IMR-90 (cell line): ENCODE results near the gene STX2.

Experiments
- BHLHE40 ChIP-seq: fragments of 150-350 bp; IDR thresholded peaks from 2 replicates; pipeline ENCODE4 v1.6.1; 2016; ENCODE audit warnings: mild to moderate bottlenecking, low read depth, low read length
- CEBPB ChIP-seq: IDR thresholded peaks from 2 replicates; pipeline ENCODE4 v1.6.1; 2012; ENCODE audit warnings: low read depth, low read length, improper control_type of control experiment
- CHD1 ChIP-seq: IDR thresholded peaks from 2 replicates; pipeline ENCODE4 v1.6.1; 2012; ENCODE audit warnings: low read depth, low read length, improper control_type of control experiment
- MAZ ChIP-seq: IDR thresholded peaks from 2 replicates; pipeline ENCODE4 v1.6.1; 2012; ENCODE audit warnings: low read depth, mild to moderate bottlenecking, low read length, improper control_type of control experiment, moderate library complexity, borderline replicate concordance
- MXI1 ChIP-seq: IDR thresholded peaks from 2 replicates; pipeline ENCODE4 v1.6.1; 2012; ENCODE audit warnings: low read depth, mild to moderate bottlenecking, low read length, moderate library complexity, borderline replicate concordance
- POLR2A ChIP-seq: IDR thresholded peaks from 2 replicates; pipeline ENCODE4 v1.6.1; 2012; ENCODE audit warnings: mild to moderate bottlenecking, low read depth, low read length
- RAD21 ChIP-seq: IDR thresholded peaks from 2 replicates; pipeline ENCODE4 v1.6.1; 2012; ENCODE audit warnings: low read length, improper control_type of control experiment
- RCOR1 ChIP-seq: IDR thresholded peaks from 2 replicates; pipeline ENCODE4 v1.6.1; 2012; ENCODE audit warnings: mild to moderate bottlenecking, low read length, improper control_type of control experiment; ENCODE audit not compliant: insufficient replicate concordance
- RFX5 ChIP-seq: IDR thresholded peaks from 2 replicates; pipeline ENCODE4 v1.8.0; 2012; ENCODE audit warnings: low read depth, mild to moderate bottlenecking, low read length, moderate library complexity
- SMC3 ChIP-seq: fragments of 150-350 bp; IDR thresholded peaks from 2 replicates; pipeline ENCODE4 v1.6.1; 2016; ENCODE audit warnings: low read depth, mild to moderate bottlenecking, antibody characterized with exemption, low read length, moderate library complexity
- TF ChIP-seq, protein P1 (sequence below): conservative IDR thresholded peaks from 2 replicates; pipeline ENCODE4 v1.5.1; 2012; ENCODE audit warnings: mild to moderate bottlenecking, low read depth, low read length, improper control_type of control experiment
- TF ChIP-seq, protein P2 (sequence below): fragments of 150-350 bp; IDR thresholded peaks from 2 replicates; pipeline ENCODE4 v1.6.1; 2017; ENCODE audit warnings: mild to moderate bottlenecking, antibody characterized with exemption, low read length, low read depth

DNA sequence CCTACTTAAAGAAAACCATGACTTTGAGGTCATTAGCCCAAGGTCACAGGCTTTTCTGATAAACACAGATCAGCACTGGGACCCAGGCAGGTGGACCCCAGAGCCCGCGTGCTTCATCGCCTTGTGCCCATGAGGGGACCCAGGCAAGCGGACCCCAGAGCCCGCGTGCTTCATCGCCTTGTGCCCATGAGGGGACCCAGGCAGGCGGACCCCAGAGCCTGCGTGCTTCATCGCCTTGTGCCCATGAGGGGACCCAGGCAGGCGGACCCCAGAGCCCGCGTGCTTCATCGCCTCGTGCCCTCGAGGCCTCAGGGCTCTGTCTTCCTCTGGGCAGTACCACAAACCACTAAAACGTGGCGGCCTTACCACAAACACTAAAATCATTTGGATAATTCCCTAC, 31.7 kb downstream of the STX2 start:
- TF ChIP-seq POLR2A (no peak), MXI1 (no peak), RCOR1 (no peak), SMC3 (no peak), BHLHE40 (no peak), RAD21 (no peak), MAZ (no peak), CHD1 (no peak), RFX5 (no peak), CEBPB (no peak)
- TF ChIP-seq, protein P1, sequence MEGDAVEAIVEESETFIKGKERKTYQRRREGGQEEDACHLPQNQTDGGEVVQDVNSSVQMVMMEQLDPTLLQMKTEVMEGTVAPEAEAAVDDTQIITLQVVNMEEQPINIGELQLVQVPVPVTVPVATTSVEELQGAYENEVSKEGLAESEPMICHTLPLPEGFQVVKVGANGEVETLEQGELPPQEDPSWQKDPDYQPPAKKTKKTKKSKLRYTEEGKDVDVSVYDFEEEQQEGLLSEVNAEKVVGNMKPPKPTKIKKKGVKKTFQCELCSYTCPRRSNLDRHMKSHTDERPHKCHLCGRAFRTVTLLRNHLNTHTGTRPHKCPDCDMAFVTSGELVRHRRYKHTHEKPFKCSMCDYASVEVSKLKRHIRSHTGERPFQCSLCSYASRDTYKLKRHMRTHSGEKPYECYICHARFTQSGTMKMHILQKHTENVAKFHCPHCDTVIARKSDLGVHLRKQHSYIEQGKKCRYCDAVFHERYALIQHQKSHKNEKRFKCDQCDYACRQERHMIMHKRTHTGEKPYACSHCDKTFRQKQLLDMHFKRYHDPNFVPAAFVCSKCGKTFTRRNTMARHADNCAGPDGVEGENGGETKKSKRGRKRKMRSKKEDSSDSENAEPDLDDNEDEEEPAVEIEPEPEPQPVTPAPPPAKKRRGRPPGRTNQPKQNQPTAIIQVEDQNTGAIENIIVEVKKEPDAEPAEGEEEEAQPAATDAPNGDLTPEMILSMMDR: no peak
- TF ChIP-seq, protein P2, sequence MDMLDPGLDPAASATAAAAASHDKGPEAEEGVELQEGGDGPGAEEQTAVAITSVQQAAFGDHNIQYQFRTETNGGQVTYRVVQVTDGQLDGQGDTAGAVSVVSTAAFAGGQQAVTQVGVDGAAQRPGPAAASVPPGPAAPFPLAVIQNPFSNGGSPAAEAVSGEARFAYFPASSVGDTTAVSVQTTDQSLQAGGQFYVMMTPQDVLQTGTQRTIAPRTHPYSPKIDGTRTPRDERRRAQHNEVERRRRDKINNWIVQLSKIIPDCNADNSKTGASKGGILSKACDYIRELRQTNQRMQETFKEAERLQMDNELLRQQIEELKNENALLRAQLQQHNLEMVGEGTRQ: no peak
